ENCODE results near the gene TVP23A. TPM values are rescaled to one million over a fixed set of nuclear protein-coding genes. Genes with fewer than 3 reads are reported as not detected.

Gene TVP23A
- polyA plus RNA-seq, 1 experiment: not detected

DNA sequence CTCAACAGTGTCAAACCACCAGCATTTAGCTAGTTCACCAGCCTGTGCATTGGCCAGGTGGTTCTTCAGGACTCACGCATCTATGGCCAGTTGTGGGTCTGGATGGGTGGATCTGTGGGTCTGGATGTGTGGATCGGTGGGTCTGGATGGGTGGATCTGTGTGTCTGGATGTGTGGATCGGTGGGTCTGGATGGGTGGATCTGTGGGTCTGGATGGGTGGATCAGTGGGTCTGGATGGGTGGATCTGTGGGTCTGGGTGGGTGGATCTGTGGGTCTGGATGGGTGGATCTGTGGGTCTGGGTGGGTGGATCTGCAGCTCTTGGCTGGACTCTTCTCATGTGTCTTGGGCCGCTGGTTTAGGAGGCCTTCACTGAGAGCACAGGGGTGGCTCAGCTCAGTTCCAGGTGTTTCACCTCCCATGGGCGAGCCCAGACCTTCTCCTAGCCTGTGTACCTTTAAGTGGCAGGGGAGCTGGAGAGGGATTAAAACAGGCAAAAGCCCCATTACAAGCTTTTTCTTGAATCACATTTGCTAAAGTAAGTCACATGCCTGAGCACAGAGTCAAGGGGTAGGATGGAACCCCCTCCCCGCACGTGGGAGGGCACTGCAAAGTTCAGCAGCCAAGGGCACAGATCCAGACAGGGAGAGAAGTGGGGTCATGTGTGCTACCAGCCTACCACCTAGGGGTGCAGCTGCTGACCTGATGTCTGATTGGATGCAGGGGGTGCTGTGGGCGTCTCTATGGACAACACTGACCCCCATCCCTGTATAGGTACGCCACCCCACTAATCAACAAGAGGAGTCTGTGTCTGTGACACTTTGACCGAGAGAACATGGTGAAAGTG is 78.4 kb downstream of the TVP23A start:
- Histone ChIP-seq H3K36me3 (ENCODE audit: control insufficient read depth, insufficient read depth, low read length) (no peaks in the 10 kb centered on the region), H3K4me3 (ENCODE audit: low read depth, low read length) (no peak overlapping the region), H3K27me3 (ENCODE audit: control insufficient read depth, insufficient read depth, low read length) (no peaks in the 10 kb centered on the region)
- TF ChIP-seq, protein P1, sequence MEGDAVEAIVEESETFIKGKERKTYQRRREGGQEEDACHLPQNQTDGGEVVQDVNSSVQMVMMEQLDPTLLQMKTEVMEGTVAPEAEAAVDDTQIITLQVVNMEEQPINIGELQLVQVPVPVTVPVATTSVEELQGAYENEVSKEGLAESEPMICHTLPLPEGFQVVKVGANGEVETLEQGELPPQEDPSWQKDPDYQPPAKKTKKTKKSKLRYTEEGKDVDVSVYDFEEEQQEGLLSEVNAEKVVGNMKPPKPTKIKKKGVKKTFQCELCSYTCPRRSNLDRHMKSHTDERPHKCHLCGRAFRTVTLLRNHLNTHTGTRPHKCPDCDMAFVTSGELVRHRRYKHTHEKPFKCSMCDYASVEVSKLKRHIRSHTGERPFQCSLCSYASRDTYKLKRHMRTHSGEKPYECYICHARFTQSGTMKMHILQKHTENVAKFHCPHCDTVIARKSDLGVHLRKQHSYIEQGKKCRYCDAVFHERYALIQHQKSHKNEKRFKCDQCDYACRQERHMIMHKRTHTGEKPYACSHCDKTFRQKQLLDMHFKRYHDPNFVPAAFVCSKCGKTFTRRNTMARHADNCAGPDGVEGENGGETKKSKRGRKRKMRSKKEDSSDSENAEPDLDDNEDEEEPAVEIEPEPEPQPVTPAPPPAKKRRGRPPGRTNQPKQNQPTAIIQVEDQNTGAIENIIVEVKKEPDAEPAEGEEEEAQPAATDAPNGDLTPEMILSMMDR (IDR thresholded peaks at IDR 0.05; ENCODE audit: insufficient read depth, low read depth, low read length): no peak
- ChIA-PET POLR2A (no interaction called here), CTCF (interaction anchor here (4.5 to 7.7 kb wide), 3 partner anchors 218 to 230 kb away, joined by 26 to 83 read pairs (median 73); no protein-coding TSS in a partner anchor)
- DNase-seq (ENCODE audit: low read depth): no peak

DNA sequence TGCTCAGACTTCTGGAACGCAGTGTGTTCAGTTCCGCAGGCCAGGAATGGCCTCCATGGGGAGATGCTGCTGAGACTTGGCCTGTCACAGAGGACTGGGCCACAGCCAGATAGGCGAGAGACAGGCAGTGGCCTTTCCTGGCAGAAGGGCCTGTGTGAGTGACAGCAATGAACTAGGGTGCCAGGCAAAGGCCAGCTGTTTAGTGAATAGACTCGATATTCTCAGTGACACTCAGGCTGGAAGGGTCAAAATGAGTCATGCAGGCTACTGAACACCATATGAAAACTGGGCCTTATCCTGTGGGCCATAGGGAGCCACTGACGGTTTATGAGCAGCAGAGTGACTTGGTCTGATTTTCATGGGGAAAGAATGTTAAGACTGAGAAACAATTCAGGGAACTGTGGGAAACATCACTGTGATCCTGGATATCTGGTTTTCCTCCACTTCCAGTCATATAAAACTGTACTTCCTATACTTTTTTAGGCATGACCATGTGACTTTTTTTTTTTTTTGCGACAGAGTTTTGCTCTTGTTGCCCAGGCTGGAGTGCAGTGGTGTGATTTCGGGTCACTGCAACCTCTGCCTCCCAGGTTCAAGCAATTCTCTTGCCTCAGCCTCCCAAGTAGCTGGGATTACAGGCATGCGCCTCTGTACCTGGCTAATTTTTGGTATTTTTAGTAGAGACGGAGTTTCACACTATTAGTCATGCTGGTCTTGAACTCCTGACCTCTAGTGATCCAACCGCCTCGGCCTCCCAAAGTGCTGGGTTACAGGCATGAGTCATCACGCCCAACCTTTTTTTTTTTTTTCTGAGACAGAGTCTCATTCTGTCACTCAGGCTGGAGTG is 80.1 kb downstream of the TVP23A start:
- POLR2A ChIA-PET: no interaction called here
- TF ChIP-seq, protein P1 (IDR thresholded peaks at IDR 0.05; ENCODE audit: insufficient read depth, low read depth, low read length): no peak
- CTCF ChIA-PET: interaction anchor here (0.6 to 7.7 kb wide), 13 partner anchors 10 to 491 kb away, joined by 3 to 83 read pairs (median 4); partner anchors contain the start of gene EMP2
- no peak overlapping the region for H3K4me3 ChIP-seq (ENCODE audit: low read depth, low read length)
- DNase-seq (ENCODE audit: low read depth): no peak
- H3K36me3 ChIP-seq (ENCODE audit: control insufficient read depth, insufficient read depth, low read length): no peaks in the 10 kb centered on the region
- no peaks in the 10 kb centered on the region for H3K27me3 ChIP-seq (ENCODE audit: control insufficient read depth, insufficient read depth, low read length)

DNA sequence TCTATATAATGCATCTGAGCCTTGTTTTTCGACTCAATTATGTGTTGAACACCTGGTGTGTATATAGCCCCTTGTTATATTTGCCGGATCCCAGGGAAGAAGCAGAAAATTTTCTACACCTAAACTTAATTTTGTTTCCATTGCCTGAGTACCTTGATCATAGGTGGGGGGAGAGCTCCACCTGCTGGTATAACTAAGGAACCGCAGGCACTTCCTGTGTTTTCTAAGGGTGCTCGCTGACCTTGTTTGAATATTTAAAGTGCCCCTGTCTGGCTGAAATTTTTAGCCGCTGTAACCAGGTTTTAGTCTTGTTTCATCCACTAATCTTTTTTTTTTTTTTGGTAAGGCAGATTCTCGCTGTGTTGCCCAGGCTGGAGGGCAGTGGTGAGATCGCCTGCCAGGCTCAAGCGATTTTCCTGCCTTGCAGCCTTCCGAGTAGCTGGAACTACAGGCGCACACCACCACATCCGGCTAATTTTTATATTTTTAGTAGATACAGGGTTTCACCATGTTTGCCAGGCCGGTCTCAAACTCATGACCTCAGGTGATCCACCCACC is 81.4 kb downstream of the TVP23A start:
- Histone ChIP-seq H3K4me3 (ENCODE audit: low read depth, low read length) (no peak overlapping the region), H3K36me3 (ENCODE audit: control insufficient read depth, insufficient read depth, low read length) (no peaks in the 10 kb centered on the region), H3K27me3 (ENCODE audit: control insufficient read depth, insufficient read depth, low read length) (no peaks in the 10 kb centered on the region)
- DNase-seq (ENCODE audit: low read depth): no peak
- TF ChIP-seq, protein P1 (IDR thresholded peaks at IDR 0.05; ENCODE audit: insufficient read depth, low read depth, low read length): peak; percentile 85
- ChIA-PET POLR2A (no interaction called here), CTCF (interaction anchor here (0.7 to 7.7 kb wide), 18 partner anchors 11 to 481 kb away, joined by 3 to 83 read pairs (median 4); partner anchors contain the start of gene EMP2)

DNA sequence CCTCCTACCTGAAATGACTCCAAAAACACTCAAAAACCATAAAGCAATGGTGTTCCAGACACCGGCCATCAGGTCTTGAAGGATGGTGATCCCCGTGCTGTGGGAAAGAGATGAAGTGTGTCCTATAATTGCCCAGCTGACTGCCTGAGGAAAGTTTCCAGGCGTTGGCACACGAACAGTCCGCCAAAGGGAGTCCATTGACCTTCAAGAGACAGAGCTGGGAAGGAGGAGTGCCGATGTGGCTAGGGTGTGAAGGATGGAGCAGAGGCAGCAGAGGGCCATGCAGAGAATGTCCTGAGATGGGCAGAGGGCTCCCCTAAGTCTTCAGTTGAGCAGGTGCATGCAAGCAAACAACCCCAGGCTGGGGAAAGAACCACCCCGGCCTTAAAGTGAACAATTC is 86.8 kb downstream of the TVP23A start:
- POLR2A ChIA-PET: no interaction called here
- H3K27me3 ChIP-seq (ENCODE audit: control insufficient read depth, insufficient read depth, low read length): 0 out of 2 replicates have a peak, but pooled peaks cover 3% of the 10 kb centered on the region
- H3K4me3 ChIP-seq (ENCODE audit: low read depth, low read length): no peak overlapping the region
- no peaks in the 10 kb centered on the region; the same call in 1 of the 2 replicates for H3K36me3 ChIP-seq (ENCODE audit: control insufficient read depth, insufficient read depth, low read length)
- TF ChIP-seq, protein P1 (IDR thresholded peaks at IDR 0.05; ENCODE audit: insufficient read depth, low read depth, low read length): no peak
- CTCF ChIA-PET: interaction anchor here (0.7 to 2.1 kb wide), 7 partner anchors 13 to 222 kb away, joined by 3 to 12 read pairs (median 4); no protein-coding TSS in a partner anchor
- no peak for DNase-seq (ENCODE audit: low read depth)
